ENCODE results near the gene PID1. TPM values are rescaled to one million over a fixed set of nuclear protein-coding genes. Genes with fewer than 3 reads are reported as not detected.

The PID1 gene
- total RNA-seq, 1 experiment from 2014 or later = 0.31 TPM

GRCh38 chr2:229104974-229105387, 166.1 kb downstream of the PID1 start:
- H3K36me3 Mint-ChIP-seq (ENCODE audit: insufficient read depth, unreplicated experiment) = no peaks in the 10 kb centered on the region
- no peaks in the 10 kb centered on the region for H3K27me3 Mint-ChIP-seq (ENCODE audit: unreplicated experiment)
- no peak overlapping the region for H3K4me3 Mint-ChIP-seq (ENCODE audit: low read depth, unreplicated experiment)
- peaks cover 6% of the 10 kb centered on the region for H3K9me3 Mint-ChIP-seq (ENCODE audit: low read depth, unreplicated experiment)
- DNase-seq = no peak
- intact Hi-C loops (cut with micrococcal nuclease; ENCODE audit: unreplicated experiment) = no loop called here
- no TSS peak for BruUV-seq (replicated peaks)
- no peak for TF ChIP-seq CTCF (IDR thresholded peaks at IDR 0.05; ENCODE audit: unreplicated experiment)
- CTCF ChIA-PET = no interaction called here
- H3K27ac Mint-ChIP-seq (ENCODE audit: unreplicated experiment) = no peak overlapping the region
- no peaks in the 10 kb centered on the region for H3K4me1 Mint-ChIP-seq (ENCODE audit: low read depth, unreplicated experiment)

GRCh38 chr2:229104025-229104424, 167.1 kb downstream of the PID1 start:
- CTCF ChIA-PET = no interaction called here
- peaks cover 6% of the 10 kb centered on the region for H3K9me3 Mint-ChIP-seq (ENCODE audit: low read depth, unreplicated experiment)
- no TSS peak for BruUV-seq (replicated peaks)
- H3K4me1 Mint-ChIP-seq (ENCODE audit: low read depth, unreplicated experiment) = no peaks in the 10 kb centered on the region
- H3K4me3 Mint-ChIP-seq (ENCODE audit: low read depth, unreplicated experiment) = no peak overlapping the region
- TF ChIP-seq CTCF (IDR thresholded peaks at IDR 0.05; ENCODE audit: unreplicated experiment) = no peak
- H3K27me3 Mint-ChIP-seq (ENCODE audit: unreplicated experiment) = no peaks in the 10 kb centered on the region
- no peak for DNase-seq
- H3K27ac Mint-ChIP-seq (ENCODE audit: unreplicated experiment) = no peak overlapping the region
- intact Hi-C loops (cut with micrococcal nuclease; ENCODE audit: unreplicated experiment) = no loop called here
- no peaks in the 10 kb centered on the region for H3K36me3 Mint-ChIP-seq (ENCODE audit: insufficient read depth, unreplicated experiment)

GRCh38 chr2:229101314-229101713, 169.8 kb downstream of the PID1 start:
- DNase-seq = no peak
- no peaks in the 10 kb centered on the region for H3K27me3 Mint-ChIP-seq (ENCODE audit: unreplicated experiment)
- CTCF ChIA-PET = no interaction called here
- intact Hi-C loops (cut with micrococcal nuclease; ENCODE audit: unreplicated experiment) = no loop called here
- H3K36me3 Mint-ChIP-seq (ENCODE audit: insufficient read depth, unreplicated experiment) = no peaks in the 10 kb centered on the region
- H3K27ac Mint-ChIP-seq (ENCODE audit: unreplicated experiment) = no peak overlapping the region
- no peaks in the 10 kb centered on the region for H3K4me1 Mint-ChIP-seq (ENCODE audit: low read depth, unreplicated experiment)
- H3K9me3 Mint-ChIP-seq (ENCODE audit: low read depth, unreplicated experiment) = peaks cover 6% of the 10 kb centered on the region
- TF ChIP-seq CTCF (IDR thresholded peaks at IDR 0.05; ENCODE audit: unreplicated experiment) = no peak
- no peak overlapping the region for H3K4me3 Mint-ChIP-seq (ENCODE audit: low read depth, unreplicated experiment)
- no TSS peak for BruUV-seq (replicated peaks)

- H3K36me3 Mint-ChIP-seq (ENCODE audit: insufficient read depth, unreplicated experiment) = no peaks in the 10 kb centered on the region
Measured at GRCh38 chr2:229099231-229099630, 171.9 kb downstream of the PID1 start.

More at GRCh38 chr2:229099231-229099630, 171.9 kb downstream of the PID1 start:
- intact Hi-C loops (cut with micrococcal nuclease; ENCODE audit: unreplicated experiment) = no loop called here
- no peaks in the 10 kb centered on the region for H3K27me3 Mint-ChIP-seq (ENCODE audit: unreplicated experiment)
- H3K4me3 Mint-ChIP-seq (ENCODE audit: low read depth, unreplicated experiment) = no peak overlapping the region
- no peak for TF ChIP-seq CTCF (IDR thresholded peaks at IDR 0.05; ENCODE audit: unreplicated experiment)
- BruUV-seq (replicated peaks) = no TSS peak
- peaks cover 8% of the 10 kb centered on the region for H3K9me3 Mint-ChIP-seq (ENCODE audit: low read depth, unreplicated experiment)
- no peak overlapping the region for H3K27ac Mint-ChIP-seq (ENCODE audit: unreplicated experiment)
- CTCF ChIA-PET = no interaction called here
- DNase-seq = no peak
- no peaks in the 10 kb centered on the region for H3K4me1 Mint-ChIP-seq (ENCODE audit: low read depth, unreplicated experiment)

Data from Calu3 (cell line).